Measurements from ENCODE around the gene DSCAML1. TPM values are rescaled to one million over a fixed set of nuclear protein-coding genes. Genes with fewer than 3 reads are reported as not detected.

DSCAML1 gene
- total and polyA plus RNA-seq, 10 of the 15 experiments (the other 5 are each of a cell fraction or from before 2014, with no cell fraction given), result 0.03 to 0.18 (median 0.06) TPM; not detected in 1

- no peak for TF ChIP-seq HCFC1 (IDR thresholded peaks at IDR 0.05; ENCODE audit: low read length)
- no peak for TF ChIP-seq SMAD1 (IDR thresholded peaks at IDR 0.05; ENCODE audit: low read depth, partially characterized antibody)
- TF ChIP-seq KDM1A (IDR thresholded peaks at IDR 0.05; ENCODE audit: borderline replicate concordance), result no peak
Observed at GRCh38 chr11:117685566-117685965, 111.5 kb downstream of the DSCAML1 start (continued).

- no peak for ATAC-seq
- BruUV-seq (replicated peaks), result no TSS peak
- Histone ChIP-seq H3K9ac (ENCODE audit: control insufficient read depth, insufficient read depth, low read length) (no peak overlapping the region), H3K9me3 (replicated peaks; ENCODE audit: control insufficient read depth, insufficient read depth, low read length) (no peaks in the 10 kb centered on the region), H3K27ac (ENCODE audit: control insufficient read depth, insufficient read depth) (no peak overlapping the region), H3K27me3 (replicated peaks in 1 of 2; ENCODE audit: control insufficient read depth in 2 of 2, insufficient read depth in 2 of 2, low read length in 1 of 2) (peaks cover 1 to 5% of the 10 kb centered on the region in 2 experiments), H3K36me3 (ENCODE audit: control insufficient read depth in 2 of 2, insufficient read depth in 2 of 2, low read length in 1 of 2) (no peaks in the 10 kb centered on the region), H2AFZ (ENCODE audit: control insufficient read depth, low read depth, low read length) (no peak overlapping the region), H4K20me1 (ENCODE audit: control insufficient read depth, insufficient read depth) (no peaks in the 10 kb centered on the region), H3K79me2 (ENCODE audit: control insufficient read depth, insufficient read depth, low read length) (no peaks in the 10 kb centered on the region), H3K4me1 (ENCODE audit: control insufficient read depth, insufficient read depth, low read length) (no peaks in the 10 kb centered on the region), H3K4me2 (ENCODE audit: control insufficient read depth, insufficient read depth) (no peak overlapping the region), H3K4me3 (no peak overlapping the region)
- TF ChIP-seq RELA (IDR thresholded peaks at IDR 0.05; ENCODE audit: borderline replicate concordance, partially characterized antibody), result no peak
- no peak for TF ChIP-seq BACH1 (IDR thresholded peaks at IDR 0.05; ENCODE audit: borderline replicate concordance)
- no peak for TF ChIP-seq USF1 (IDR thresholded peaks at IDR 0.05; ENCODE audit: borderline replicate concordance, extremely low read length, insufficient read depth, low read depth, low read length)
- no peak for TF ChIP-seq IRF3 (IDR thresholded peaks at IDR 0.05)
- TF ChIP-seq HDGF (IDR thresholded peaks at IDR 0.05), result no peak
- no peak for TF ChIP-seq CBFB (IDR thresholded peaks at IDR 0.05; ENCODE audit: low read depth)
- ChIA-PET POLR2A (no interaction called here), RAD21 (ENCODE audit: unreplicated experiment) (no interaction called here), SMC1A (ENCODE audit: uncharacterized antibody, unreplicated experiment) (no interaction called here), CTCF (no interaction called here)
- no peak for DNase-seq (ENCODE audit: low read depth, low spot score)
- in situ Hi-C loops (cut with MboI) (no loop called here), intact Hi-C loops (cut with micrococcal nuclease; ENCODE audit: unreplicated experiment) (no loop called here)
- WGBS (ENCODE audit: insufficient coverage, insufficient replicate concordance, low lambda C conversion rate, missing lambda C conversion rate), result 49% methylated on average over 4 of the region's 4 CpGs
- FAIRE-seq, result no peak
Observed at GRCh38 chr11:117684731-117685130, 112.3 kb downstream of the DSCAML1 start.

Data from GM12878 (cell line).